Cardiac muscle cell (in vitro differentiated cells and primary cell): ENCODE measurements around the gene COL18A1. TPM values are rescaled to one million over a fixed set of nuclear protein-coding genes. Genes with fewer than 3 reads are reported as not detected.

Experiments used
- DNase-seq, 2 donors: peaks; one replicate each; pipeline versions ENCODE4 v3.0.0 to v3.0.0-alpha.2; 2010 to 2017; ENCODE audit warnings: low read depth in 1 of 2, low spot score in 1 of 2
- H3K27ac ChIP-seq: fragments of 200-600 bp; sonication (generic); 2 replicates; pipeline ENCODE4 v1.5.1; 2016
- H3K27me3 ChIP-seq: fragments of 200-600 bp; sonication (generic); 2 replicates; pipeline ENCODE4 v1.6.0; 2016; ENCODE audit warnings: control low read depth
- H3K36me3 ChIP-seq: fragments of 200-600 bp; sonication (generic); 2 replicates; pipeline ENCODE4 v1.5.1; 2016; ENCODE audit warnings: control low read depth
- H3K4me1 ChIP-seq: fragments of 200-600 bp; sonication (generic); 2 replicates; pipeline ENCODE4 v1.8.1; 2017; ENCODE audit warnings: low read depth, mild to moderate bottlenecking, mixed run types
- H3K4me3 ChIP-seq: fragments of 200-600 bp; sonication (generic); 2 replicates; pipeline ENCODE4 v1.5.1; 2016; ENCODE audit warnings: mild to moderate bottlenecking
- H3K9me3 ChIP-seq: fragments of 200-600 bp; sonication (generic); 2 replicates; pipeline ENCODE4 v1.5.1; 2017; ENCODE audit warnings: low read depth, mild to moderate bottlenecking, control low read depth
- polyA plus RNA-seq: library from polyadenylated mRNA; unstranded; fragments of >200 nt; fragmentation: Nextera tagmentation; extraction: Ambion mirVana; gene quantifications from 2 replicates; pipeline ENCODE4 v1.2.1, GENCODE V29; 2016
- total RNA-seq: library from RNA; depleted of rRNA; stranded (reverse); fragments of >200 nt; gene quantifications from 2 replicates; pipeline ENCODE4 v1.2.3, GENCODE V29; 2016
- TF ChIP-seq, protein P1 (sequence below): IDR thresholded peaks from 2 replicates; pipeline ENCODE4 v1.5.1; 2012; ENCODE audit warnings: low read depth, mild to moderate bottlenecking, low read length

COL18A1 gene
- total and polyA plus RNA-seq, 2 experiments from 2014 or later = 407 to 1,182 TPM

- TF ChIP-seq, protein P1, sequence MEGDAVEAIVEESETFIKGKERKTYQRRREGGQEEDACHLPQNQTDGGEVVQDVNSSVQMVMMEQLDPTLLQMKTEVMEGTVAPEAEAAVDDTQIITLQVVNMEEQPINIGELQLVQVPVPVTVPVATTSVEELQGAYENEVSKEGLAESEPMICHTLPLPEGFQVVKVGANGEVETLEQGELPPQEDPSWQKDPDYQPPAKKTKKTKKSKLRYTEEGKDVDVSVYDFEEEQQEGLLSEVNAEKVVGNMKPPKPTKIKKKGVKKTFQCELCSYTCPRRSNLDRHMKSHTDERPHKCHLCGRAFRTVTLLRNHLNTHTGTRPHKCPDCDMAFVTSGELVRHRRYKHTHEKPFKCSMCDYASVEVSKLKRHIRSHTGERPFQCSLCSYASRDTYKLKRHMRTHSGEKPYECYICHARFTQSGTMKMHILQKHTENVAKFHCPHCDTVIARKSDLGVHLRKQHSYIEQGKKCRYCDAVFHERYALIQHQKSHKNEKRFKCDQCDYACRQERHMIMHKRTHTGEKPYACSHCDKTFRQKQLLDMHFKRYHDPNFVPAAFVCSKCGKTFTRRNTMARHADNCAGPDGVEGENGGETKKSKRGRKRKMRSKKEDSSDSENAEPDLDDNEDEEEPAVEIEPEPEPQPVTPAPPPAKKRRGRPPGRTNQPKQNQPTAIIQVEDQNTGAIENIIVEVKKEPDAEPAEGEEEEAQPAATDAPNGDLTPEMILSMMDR = no peak
- H3K27me3 ChIP-seq = no peaks in the 10 kb centered on the region
- no peak overlapping the region for H3K4me3 ChIP-seq
- no peaks in the 10 kb centered on the region for H3K4me1 ChIP-seq
- H3K9me3 ChIP-seq = peaks cover 2% of the 10 kb centered on the region
- DNase-seq = no peak
- peaks cover 14% of the 10 kb centered on the region for H3K36me3 ChIP-seq
- no peak overlapping the region for H3K27ac ChIP-seq
Measured at GRCh38 chr21:45516071-45516670, 111.2 kb downstream of the COL18A1 start.

GRCh38 chr21:45516671-45517151 is 111.7 kb downstream of the COL18A1 start:
- no peak overlapping the region for H3K4me3 ChIP-seq
- H3K9me3 ChIP-seq = peaks cover 6% of the 10 kb centered on the region
- peaks cover 12% of the 10 kb centered on the region for H3K36me3 ChIP-seq
- no peaks in the 10 kb centered on the region for H3K4me1 ChIP-seq
- TF ChIP-seq, protein P1 = no peak
- H3K27me3 ChIP-seq = no peaks in the 10 kb centered on the region
- no peak overlapping the region for H3K27ac ChIP-seq
- no peak for DNase-seq

DNA sequence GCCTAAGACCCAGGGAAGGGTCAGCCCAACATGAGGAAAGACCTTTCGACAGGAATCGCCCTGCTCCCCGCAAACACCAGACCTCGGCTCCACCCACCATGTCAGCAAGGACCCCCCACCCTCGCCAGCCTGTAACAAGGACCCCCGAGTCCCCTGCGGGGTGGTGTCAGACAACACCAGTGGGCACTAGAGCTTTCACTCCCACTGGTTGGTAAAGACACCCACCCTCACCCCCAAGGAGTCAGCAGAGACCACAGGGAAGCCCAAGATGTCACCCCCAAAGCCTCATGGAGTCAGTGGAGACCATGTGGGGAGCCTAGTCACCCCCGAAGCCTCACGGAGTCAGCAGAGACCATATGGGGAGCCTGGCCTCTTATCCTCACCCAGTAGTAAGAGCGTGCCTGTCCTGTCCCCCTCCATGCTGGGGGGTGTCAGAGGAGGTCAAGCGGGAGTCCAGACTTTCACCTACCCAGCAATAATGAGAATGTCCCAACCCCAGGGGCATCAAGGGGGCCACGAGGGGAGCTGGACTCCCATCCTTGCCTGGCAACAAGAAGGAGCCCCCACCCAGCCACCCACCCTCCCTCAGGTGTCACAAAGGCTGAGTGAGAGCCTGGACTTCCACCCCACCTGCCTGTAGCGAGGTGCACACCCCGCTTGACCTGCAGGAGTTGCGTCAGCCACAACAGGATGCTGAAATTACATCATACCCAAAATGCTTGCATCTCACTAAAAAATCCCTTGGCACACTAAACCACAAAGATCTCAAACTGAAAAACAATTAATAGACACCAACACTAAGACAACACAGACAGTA is 112.5 kb downstream of the COL18A1 start:
- TF ChIP-seq, protein P1 = no peak
- H3K36me3 ChIP-seq = peaks cover 8% of the 10 kb centered on the region
- H3K9me3 ChIP-seq = peaks cover 6% of the 10 kb centered on the region
- no peak overlapping the region for H3K4me3 ChIP-seq
- no peaks in the 10 kb centered on the region for H3K27me3 ChIP-seq
- H3K4me1 ChIP-seq = no peaks in the 10 kb centered on the region
- H3K27ac ChIP-seq = no peak overlapping the region
- DNase-seq = peak in 1 of 2 donors; percentile 52

DNA sequence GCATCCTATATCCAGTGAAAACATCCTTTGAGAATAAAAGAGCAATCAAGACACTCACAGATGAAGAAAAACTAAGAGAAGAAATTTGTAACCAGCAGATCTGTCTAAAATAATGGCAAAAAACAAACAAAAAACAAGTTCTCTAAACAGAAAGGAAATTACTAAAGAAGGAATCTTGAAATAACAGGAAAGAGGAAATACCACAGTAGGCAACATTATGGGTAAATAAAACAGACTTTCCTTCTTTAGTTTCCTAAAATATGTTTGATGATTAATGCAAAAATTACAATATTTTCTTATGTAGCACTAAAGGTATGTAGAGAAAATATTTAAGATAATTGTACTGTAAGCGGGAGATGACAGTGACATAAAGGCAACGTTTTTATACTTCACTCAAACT is 113.8 kb downstream of the COL18A1 start:
- DNase-seq = no peak
- TF ChIP-seq, protein P1 = no peak
- Histone ChIP-seq H3K27me3 (no peaks in the 10 kb centered on the region), H3K4me1 (no peaks in the 10 kb centered on the region), H3K4me3 (no peak overlapping the region), H3K27ac (no peak overlapping the region), H3K9me3 (peaks cover 6% of the 10 kb centered on the region), H3K36me3 (no peaks in the 10 kb centered on the region)

- TF ChIP-seq, protein P1 = no peak
- Histone ChIP-seq H3K4me1 (no peaks in the 10 kb centered on the region), H3K27me3 (no peaks in the 10 kb centered on the region), H3K9me3 (peaks cover 6% of the 10 kb centered on the region), H3K36me3 (no peaks in the 10 kb centered on the region), H3K27ac (no peak overlapping the region), H3K4me3 (no peak overlapping the region)
- DNase-seq = no peak
Measured at GRCh38 chr21:45519182-45519581, 114.2 kb downstream of the COL18A1 start.
